8988T (cell line): ENCODE data around the gene FOSL1.

Experiments used
- DNase-seq: peaks from one replicate; pipeline ENCODE4 v3.0.0; 2011

The FOSL1 gene

GRCh38 chr11:65873318-65874156, 26.7 kb downstream of the FOSL1 start:
- DNase-seq, result peak; percentile 100

DNA sequence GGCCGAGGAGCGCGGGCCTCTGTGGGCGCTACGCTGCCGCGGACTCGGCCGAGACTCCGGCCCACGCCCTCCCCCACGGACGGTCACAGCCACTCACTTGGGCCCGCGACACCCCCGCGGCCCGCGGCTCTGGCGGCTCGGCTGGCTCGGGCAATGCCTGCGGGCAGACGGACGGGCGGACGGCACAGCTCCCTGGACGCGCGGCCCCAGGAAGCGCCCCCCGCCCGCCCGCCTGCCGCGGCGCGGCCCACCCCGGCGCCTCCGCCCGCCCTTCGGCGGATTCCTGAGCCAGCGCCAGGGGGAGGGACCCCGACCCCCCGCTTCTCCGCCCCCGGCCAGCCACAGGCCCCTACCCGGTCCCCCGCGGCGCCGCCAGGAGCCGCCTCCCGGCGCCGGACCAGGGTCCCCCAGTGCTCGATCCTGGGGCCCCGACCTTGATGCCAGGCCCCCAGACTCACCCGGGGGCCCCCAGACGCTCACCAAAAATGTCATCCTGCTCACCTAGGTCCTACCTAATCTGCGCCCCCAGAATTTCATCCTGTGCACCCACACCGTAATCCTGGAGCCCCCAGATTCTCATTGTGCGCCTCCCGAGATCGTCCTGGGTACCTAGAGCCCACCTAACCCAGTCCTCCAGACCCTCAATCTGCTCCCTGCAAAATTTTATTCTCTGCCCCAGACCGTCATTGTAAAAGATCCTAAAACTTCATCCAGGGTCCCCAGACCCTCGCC, 27.4 kb downstream of the FOSL1 start, which contains the start of gene EFEMP2:
EFEMP2 (minus strand) TSS at position 215 of the 732 bp plus-strand sequence. CDS start 446 bp downstream, outside the sequence.
- no peak for DNase-seq

DNA sequence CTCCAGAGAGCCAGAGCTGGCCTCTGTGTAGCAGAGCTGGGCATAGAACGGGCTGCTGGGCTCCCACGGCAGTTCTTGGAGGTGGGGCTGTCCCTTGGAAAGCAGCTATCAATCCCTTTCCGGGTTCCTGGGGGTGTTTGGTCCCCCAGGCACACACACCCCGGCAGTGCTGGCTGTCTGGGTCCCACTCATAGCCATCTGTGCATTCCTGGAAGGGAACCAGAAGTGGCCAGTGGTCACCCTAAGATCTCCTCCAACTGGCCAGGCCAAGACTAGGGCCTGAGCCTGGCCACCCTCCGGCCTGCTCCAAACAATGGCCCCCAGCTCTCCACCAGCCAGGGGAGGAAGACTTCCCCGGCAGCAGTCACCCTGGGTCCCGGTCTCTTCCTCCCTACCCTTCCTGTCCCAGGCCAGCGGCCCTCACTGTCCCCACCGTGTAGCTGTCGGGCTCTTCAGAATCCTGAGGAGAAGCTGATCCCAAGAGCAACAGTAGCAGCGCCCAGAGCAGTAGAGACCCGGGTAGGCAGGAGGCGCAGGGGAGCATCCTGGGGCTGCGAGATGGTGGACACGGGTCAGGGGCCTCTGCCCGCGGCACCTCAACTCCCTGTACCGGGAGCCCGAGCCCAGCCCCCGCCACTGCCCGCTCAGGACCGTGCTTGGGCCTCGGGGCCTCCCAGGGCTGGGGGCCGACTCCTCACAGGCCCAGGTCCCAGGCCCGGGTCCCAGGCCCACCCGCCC, 28.2 kb downstream of the FOSL1 start:
- DNase-seq, result no peak

GRCh38 chr11:65870706-65871681, 29.2 kb downstream of the FOSL1 start:
- DNase-seq, result no peak

- DNase-seq, result no peak
These were observed 29.9 kb downstream of the FOSL1 start for GRCh38 chr11:65870307-65870658.

- no peak for DNase-seq
These were observed 30.4 kb downstream of the FOSL1 start for GRCh38 chr11:65869643-65870306.

GRCh38 chr11:65868907-65869306, 31.3 kb downstream of the FOSL1 start:
- no peak for DNase-seq

DNA sequence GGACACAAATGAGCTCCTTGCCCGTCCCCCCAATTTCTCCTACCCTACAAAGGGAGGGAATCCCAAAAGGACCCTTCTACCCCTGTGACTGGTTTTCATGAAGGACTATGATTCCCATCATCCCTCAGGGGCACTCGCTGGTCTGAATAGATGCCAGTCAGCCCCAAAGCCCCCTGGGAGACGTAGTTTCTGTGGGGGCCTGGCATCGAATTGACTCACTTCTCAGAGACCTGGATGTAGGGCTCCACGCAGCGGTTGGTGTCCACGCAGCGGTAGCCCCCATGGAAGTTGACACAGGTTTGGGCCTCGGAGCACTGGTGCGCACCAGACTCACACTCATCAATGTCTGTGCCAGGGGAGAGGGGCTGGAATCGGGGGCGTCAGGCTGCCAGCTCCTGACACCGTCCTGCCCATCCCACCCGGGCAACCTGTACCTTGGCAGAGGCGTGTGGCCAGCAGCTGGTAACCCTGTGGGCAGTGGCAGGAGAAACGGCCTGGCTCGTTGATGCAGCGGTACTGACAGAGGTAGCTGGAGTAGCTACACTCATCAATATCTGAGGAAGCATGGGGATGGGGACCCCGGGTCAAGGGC, 32.0 kb downstream of the FOSL1 start:
- DNase-seq, result peak; percentile 96

- no peak for DNase-seq
These were observed 32.7 kb downstream of the FOSL1 start for GRCh38 chr11:65867284-65868071.

DNA sequence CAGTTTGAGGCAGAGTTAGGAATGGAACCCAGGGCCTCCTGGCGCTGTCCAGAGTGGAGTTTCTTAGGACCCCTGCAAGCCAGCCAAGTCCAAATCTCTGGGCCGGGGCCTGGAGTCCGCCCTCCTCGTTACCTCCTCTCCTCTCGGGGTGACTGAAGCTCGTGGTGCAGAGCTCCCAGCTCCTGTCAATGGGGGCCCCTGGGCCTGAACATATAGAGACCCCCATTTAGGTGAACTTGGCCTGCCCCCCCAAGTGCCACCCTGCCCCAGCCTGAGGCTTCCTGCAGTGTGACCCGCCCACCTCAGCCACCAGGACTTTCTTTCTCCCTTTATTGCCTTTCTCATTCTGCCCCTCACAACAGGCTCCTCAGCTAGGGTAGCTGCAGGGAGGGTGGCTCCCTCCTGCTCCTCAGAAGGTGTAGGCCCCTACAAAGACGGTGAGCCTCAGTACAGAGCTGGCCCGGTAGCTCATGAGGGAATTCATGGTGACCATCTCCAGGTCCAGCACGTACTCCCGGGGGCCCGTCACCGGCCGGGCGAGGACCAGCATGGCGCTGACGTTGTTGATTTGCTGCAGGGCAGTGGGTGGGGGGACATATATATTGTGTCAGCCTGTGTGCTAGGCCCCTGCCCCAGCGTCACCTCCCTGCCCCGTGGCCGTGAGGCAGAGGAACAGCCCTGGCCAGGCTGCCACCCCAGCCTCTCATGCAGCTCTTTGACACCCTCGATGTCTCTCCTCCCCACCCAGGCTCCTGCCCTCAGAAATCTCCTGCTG, 33.5 kb downstream of the FOSL1 start:
- no peak for DNase-seq

GRCh38 chr11:65865550-65866172, 34.5 kb downstream of the FOSL1 start:
- no peak for DNase-seq

- DNase-seq, result no peak
These were observed 35.3 kb downstream of the FOSL1 start for GRCh38 chr11:65864706-65865471.

GRCh38 chr11:65863889-65864705, 36.1 kb downstream of the FOSL1 start:
- DNase-seq, result no peak

DNA sequence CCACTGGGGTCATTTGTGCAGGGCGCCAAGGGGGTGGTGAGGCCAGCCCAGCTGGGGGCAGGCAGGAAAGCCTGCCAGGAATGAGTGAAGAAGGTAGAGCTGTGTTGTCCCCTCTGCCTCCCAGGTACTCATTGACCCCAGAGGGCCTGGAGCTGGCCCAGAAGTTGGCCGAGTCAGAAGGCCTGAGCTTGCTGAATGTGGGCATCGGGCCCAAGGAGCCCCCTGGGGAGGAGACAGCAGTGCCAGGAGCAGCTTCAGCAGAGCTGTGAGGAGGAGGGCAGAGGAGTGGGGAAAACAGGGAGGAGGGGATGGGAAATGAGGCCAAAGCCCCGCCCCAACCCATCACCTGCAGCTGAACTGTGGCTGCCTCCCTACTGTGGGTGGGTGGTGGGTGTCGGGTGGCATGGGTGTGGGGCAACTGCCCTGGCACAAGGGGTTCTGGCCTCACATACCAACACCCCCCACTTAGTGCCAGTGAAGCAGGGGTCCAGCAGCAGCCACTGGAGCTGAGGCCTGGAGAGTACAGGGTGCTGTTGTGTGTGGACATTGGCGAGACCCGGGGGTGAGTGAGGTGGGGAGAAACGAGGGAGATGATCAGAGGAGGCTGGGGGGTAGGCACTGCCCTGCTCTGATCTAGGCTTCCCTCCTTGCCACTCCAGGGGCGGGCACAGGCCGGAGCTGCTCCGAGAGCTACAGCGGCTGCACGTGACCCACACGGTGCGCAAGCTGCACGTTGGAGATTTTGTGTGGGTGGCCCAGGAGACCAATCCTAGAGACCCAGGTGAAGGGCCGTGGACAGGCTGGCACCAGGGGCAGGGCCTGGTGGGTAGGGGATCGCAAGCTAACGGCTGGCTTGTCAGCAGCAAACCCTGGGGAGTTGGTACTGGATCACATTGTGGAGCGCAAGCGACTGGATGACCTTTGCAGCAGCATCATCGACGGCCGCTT, 37.0 kb downstream of the FOSL1 start:
- DNase-seq, result no peak

- DNase-seq, result no peak
These were observed 37.9 kb downstream of the FOSL1 start for GRCh38 chr11:65862191-65862735.
